Liver (tissue), 9 donors: ENCODE data around the gene ERBB4. TPM values are rescaled to one million over a fixed set of nuclear protein-coding genes. Genes with fewer than 3 reads are reported as not detected.

Source experiments
- DNase-seq: peaks from one replicate; pipeline ENCODE4 v3.0.0-alpha.2; 2017; ENCODE audit warnings: low spot score
- H3K27ac ChIP-seq, 2 donors: one replicate each; pipeline ENCODE4 v1.7.0; 2013; ENCODE audit warnings: inconsistent platforms in 2 of 2, low read length in 2 of 2, control low read depth in 1 of 2, low read depth in 1 of 2, mild to moderate bottlenecking in 1 of 2
- H3K27me3 ChIP-seq, 4 donors: one replicate each; pipeline versions ENCODE4 v1.6.1 to v1.7.0; 2013; ENCODE audit warnings: low read length in 3 of 4, inconsistent platforms in 1 of 4, mild to moderate bottlenecking in 1 of 4, moderate library complexity in 1 of 4; ENCODE audit not compliant: control insufficient read depth in 4 of 4, insufficient read depth in 4 of 4
- H3K36me3 ChIP-seq, 4 donors: one replicate each; pipeline versions ENCODE4 v1.6.1 to v1.7.0; 2013; ENCODE audit warnings: low read length in 3 of 4, mild to moderate bottlenecking in 3 of 4, low read depth in 1 of 4, moderate library complexity in 1 of 4; ENCODE audit not compliant: control insufficient read depth in 4 of 4, insufficient read depth in 3 of 4
- H3K4me1 ChIP-seq, 4 donors: one replicate each; pipeline versions ENCODE4 v1.6.1 to v1.7.0; 2013; ENCODE audit warnings: low read length in 3 of 4, mild to moderate bottlenecking in 3 of 4, moderate library complexity in 1 of 4; ENCODE audit not compliant: control insufficient read depth in 4 of 4, insufficient read depth in 4 of 4
- H3K4me3 ChIP-seq, 3 donors: one replicate each; pipeline versions ENCODE4 v1.6.1 to v1.7.0; 2013; ENCODE audit warnings: low read length in 3 of 3, control low read depth in 1 of 3, low read depth in 1 of 3, mild to moderate bottlenecking in 1 of 3
- H3K9ac ChIP-seq, 2 donors: one replicate each; pipeline ENCODE4 v1.7.0; 2013; ENCODE audit warnings: low read length in 2 of 2, mild to moderate bottlenecking in 2 of 2, moderate library complexity in 2 of 2, control low read depth in 1 of 2, low read depth in 1 of 2
- H3K9me3 ChIP-seq, 4 donors: one replicate each; pipeline versions ENCODE4 v1.6.1 to v1.7.0; 2013; ENCODE audit warnings: low read length in 3 of 4; ENCODE audit not compliant: control insufficient read depth in 4 of 4
- ATF3 ChIP-seq: IDR thresholded peaks from 2 replicates; pipeline ENCODE4 v1.6.1; 2016; ENCODE audit warnings: antibody characterized with exemption
- CTCF ChIP-seq: fragments of 150-350 bp; IDR thresholded peaks from 2 replicates; pipeline ENCODE4 v1.5.1; 2017; ENCODE audit warnings: improper control_type of control experiment, low read depth, low read length; ENCODE audit not compliant: missing input control
- EGR1 ChIP-seq, 2 donors: IDR thresholded peaks; 2 replicates each; pipeline ENCODE4 v1.6.1; 2016 to 2018; ENCODE audit warnings: antibody characterized with exemption in 2 of 2, low read depth in 2 of 2
- FOXA1 ChIP-seq: IDR thresholded peaks from 2 replicates; pipeline ENCODE4 v1.6.1; 2016; ENCODE audit warnings: antibody characterized with exemption
- FOXA2 ChIP-seq: IDR thresholded peaks from 2 replicates; pipeline ENCODE4 v1.6.1; 2016; ENCODE audit warnings: antibody characterized with exemption
- GABPA ChIP-seq, 2 donors: IDR thresholded peaks in 1 of 2; conservative IDR thresholded peaks in 1 of 2; 2 replicates each; pipeline ENCODE4 v1.6.1; 2016; ENCODE audit warnings: antibody characterized with exemption in 2 of 2, mild to moderate bottlenecking in 1 of 2, moderate library complexity in 1 of 2
- HNF4A ChIP-seq, 2 donors: conservative IDR thresholded peaks; 2 replicates each; pipeline ENCODE4 v1.6.1; 2016; ENCODE audit warnings: antibody characterized with exemption in 2 of 2, mild to moderate bottlenecking in 2 of 2
- HNF4G ChIP-seq: IDR thresholded peaks from 2 replicates; pipeline ENCODE4 v1.6.1; 2016; ENCODE audit warnings: antibody characterized with exemption
- JUND ChIP-seq, 2 donors: IDR thresholded peaks; 2 replicates each; pipeline ENCODE4 v1.6.1; 2016; ENCODE audit warnings: antibody characterized with exemption in 2 of 2
- MAX ChIP-seq: IDR thresholded peaks from 2 replicates; pipeline ENCODE4 v1.6.1; 2016; ENCODE audit warnings: antibody characterized with exemption
- NR2F2 ChIP-seq: IDR thresholded peaks from 2 replicates; pipeline ENCODE4 v1.6.1; 2016; ENCODE audit warnings: antibody characterized with exemption
- RAD21 ChIP-seq, 2 donors: IDR thresholded peaks; 2 replicates each; pipeline ENCODE4 v1.6.1; 2016; ENCODE audit warnings: antibody characterized with exemption in 2 of 2, mild to moderate bottlenecking in 2 of 2
- REST ChIP-seq: IDR thresholded peaks from 2 replicates; pipeline ENCODE4 v1.6.1; 2016; ENCODE audit warnings: antibody characterized with exemption, mild to moderate bottlenecking
- RXRA ChIP-seq, 2 donors: IDR thresholded peaks; 2 replicates each; pipeline ENCODE4 v1.6.1; 2017 to 2018; ENCODE audit warnings: antibody characterized with exemption in 2 of 2, mild to moderate bottlenecking in 1 of 2
- SP1 ChIP-seq: IDR thresholded peaks from 2 replicates; pipeline ENCODE4 v1.6.1; 2018; ENCODE audit warnings: antibody characterized with exemption, mild to moderate bottlenecking
- TAF1 ChIP-seq: conservative IDR thresholded peaks from 2 replicates; pipeline ENCODE4 v1.6.1; 2016; ENCODE audit warnings: antibody characterized with exemption, mild to moderate bottlenecking
- YY1 ChIP-seq: IDR thresholded peaks from 2 replicates; pipeline ENCODE4 v1.6.1; 2016; ENCODE audit warnings: antibody characterized with exemption, mild to moderate bottlenecking
- WGBS: extraction: QIAGEN DNeasy Blood & Tissue Kit; methylation state at CpG from one replicate; pipeline ENCODE4 v1.1.7; 2013; 5-methylcytosine and 5-hydroxymethylcytosine counted together
- polyA plus RNA-seq, 2 donors: library from polyadenylated mRNA; stranded (reverse) in 1 of 2; unstranded in 1 of 2; fragments of 200-250 nt in 1 of 2; fragments of >200 nt in 1 of 2; fragmentation: Nextera tagmentation in 1 of 2; extraction: Ambion mirVana in 1 of 2; gene quantifications; one replicate each; pipeline versions ENCODE4 v1.2.1 to v1.2.3, GENCODE V29; 2013 to 2015
- total RNA-seq, 2 donors: library from RNA; depleted of rRNA; stranded (reverse); fragments of >200 nt; gene quantifications; one replicate each; pipeline ENCODE4 v1.2.3, GENCODE V29; 2014
- donor health status: healthy.
- donor health status: healthy.
- donor health status: healthy.
- donor health status: healthy.
- donor health status: healthy.

The ERBB4 gene
- total and polyA plus RNA-seq, 4 donors = 0.03 to 0.42 TPM; not detected in 2

DNA sequence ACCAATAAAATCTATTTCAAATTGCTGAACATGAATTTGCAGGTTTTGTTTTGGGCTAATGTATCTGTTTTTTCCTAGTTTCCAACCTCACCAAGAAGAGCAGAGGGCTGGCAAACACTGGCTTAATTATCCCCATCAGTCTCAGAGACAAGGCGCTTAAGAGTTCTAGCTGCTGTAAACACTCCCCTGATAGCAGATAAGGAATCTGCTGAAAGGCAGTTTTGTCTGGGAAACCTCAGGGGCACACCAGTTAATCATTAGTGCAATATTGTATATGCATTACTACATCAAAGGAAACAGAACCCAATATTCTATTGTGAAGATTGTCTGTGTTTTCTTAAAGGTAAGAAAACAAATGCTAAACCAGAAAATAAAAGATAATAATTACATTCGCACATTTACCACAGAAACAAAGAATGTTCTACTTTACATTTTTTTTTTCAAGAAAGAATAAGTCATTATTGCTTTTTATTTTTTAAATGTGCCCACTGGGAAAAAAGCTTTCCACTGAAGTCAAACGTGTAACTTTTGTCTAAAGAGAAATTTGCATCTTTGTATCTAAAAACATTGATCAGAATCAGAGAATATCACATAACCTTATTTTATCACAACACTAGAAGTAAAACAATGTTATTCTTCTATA, 179.1 kb downstream of the ERBB4 start (continued):
- TF ChIP-seq ATF3 (no peak), RXRA (IDR thresholded peaks at IDR 0.05) (no peak), FOXA2 (no peak), HNF4G (no peak), JUND (IDR thresholded peaks at IDR 0.05) (no peak), RAD21 (IDR thresholded peaks at IDR 0.05) (no peak), MAX (no peak)

GRCh38 chr2:212357606-212358005, 181.0 kb downstream of the ERBB4 start:
- no peak overlapping the region for H3K9ac ChIP-seq
- H3K9me3 ChIP-seq = no peaks in the 10 kb centered on the region
- 68% methylated on average over 5 of the region's 5 CpGs for WGBS
- DNase-seq = no peak
- no peak overlapping the region for H3K4me3 ChIP-seq
- H3K27me3 ChIP-seq = no peaks in the 10 kb centered on the region
- no peak overlapping the region for H3K27ac ChIP-seq
- no peaks in the 10 kb centered on the region for H3K4me1 ChIP-seq
- H3K36me3 ChIP-seq = no peaks in the 10 kb centered on the region
- TF ChIP-seq HNF4A (conservative IDR thresholded peaks at IDR 0.05) = no peak
- TF ChIP-seq FOXA2 = no peak
- no peak for TF ChIP-seq CTCF
- TF ChIP-seq MAX = no peak
- TF ChIP-seq SP1 = no peak
- no peak for TF ChIP-seq TAF1
- no peak for TF ChIP-seq NR2F2
- TF ChIP-seq JUND (IDR thresholded peaks at IDR 0.05) = no peak
- TF ChIP-seq RAD21 (IDR thresholded peaks at IDR 0.05) = no peak

- Histone ChIP-seq H3K27me3 (no peaks in the 10 kb centered on the region), H3K4me3 (no peak overlapping the region), H3K27ac (no peak overlapping the region), H3K9ac (no peak overlapping the region), H3K36me3 (no peaks in the 10 kb centered on the region), H3K9me3 (no peaks in the 10 kb centered on the region), H3K4me1 (no peaks in the 10 kb centered on the region)
- DNase-seq = no peak
- TF ChIP-seq RAD21 (IDR thresholded peaks at IDR 0.05) (no peak), EGR1 (IDR thresholded peaks at IDR 0.05; ENCODE audit: low read depth in 2 of 2) (no peak), REST (no peak), GABPA (IDR thresholded peaks at IDR 0.05 in 1 of 2, conservative IDR thresholded peaks at IDR 0.05 in 1 of 2) (no peak), SP1 (no peak), CTCF (no peak), YY1 (no peak), FOXA1 (no peak), HNF4G (no peak)
Observed at GRCh38 chr2:212354382-212354781, 184.2 kb downstream of the ERBB4 start.
